Activated T-cell treated with anti-CD3 and anti-CD28 coated beads, Interleukin-2, amount 50 U/mL, for 4 hours (primary cell): Measurements from ENCODE around the gene EGFR. TPM values are rescaled to one million over a fixed set of nuclear protein-coding genes. Genes with fewer than 3 reads are reported as not detected.
"Not testable (repeated sequence)": the region's sequence is repeated elsewhere in the genome, so short reads cannot be mapped to it uniquely, and the experiment has no call there.

Experiments used
- ATAC-seq, 2 donors: fragments of 200-7000 bp; cut with Tn5 transposase; one replicate each; pipeline ENCODE4 v1.10.0; 2021
- DNase-seq: peaks from one replicate; pipeline ENCODE4 v3.0.0-alpha.2; 2020
- H3K27me3 Mint-ChIP-seq: one replicate; pipeline ENCODE4 v1.8.0; 2021; ENCODE audit warnings: low read depth, mixed read lengths
- H3K36me3 Mint-ChIP-seq: one replicate; pipeline ENCODE4 v1.8.0; 2022; ENCODE audit warnings: mixed read lengths; ENCODE audit not compliant: insufficient read depth
- H3K4me1 Mint-ChIP-seq: one replicate; pipeline ENCODE4 v1.8.0; 2021; ENCODE audit warnings: low read depth, mixed read lengths
- H3K4me3 Mint-ChIP-seq: one replicate; pipeline ENCODE4 v1.8.0; 2021; ENCODE audit warnings: mild to moderate bottlenecking, moderate library complexity, mixed read lengths
- H3K9me3 Mint-ChIP-seq: one replicate; pipeline ENCODE4 v1.8.0; 2021; ENCODE audit warnings: mixed read lengths
- total RNA-seq, 3 donors: library from RNA; stranded (reverse); gene quantifications; one replicate each; pipeline ENCODE4 v1.2.1, GENCODE V29; 2021

EGFR gene
- total RNA-seq, 3 donors from 2014 or later: 0.11 to 0.30 (median 0.26) TPM

DNA sequence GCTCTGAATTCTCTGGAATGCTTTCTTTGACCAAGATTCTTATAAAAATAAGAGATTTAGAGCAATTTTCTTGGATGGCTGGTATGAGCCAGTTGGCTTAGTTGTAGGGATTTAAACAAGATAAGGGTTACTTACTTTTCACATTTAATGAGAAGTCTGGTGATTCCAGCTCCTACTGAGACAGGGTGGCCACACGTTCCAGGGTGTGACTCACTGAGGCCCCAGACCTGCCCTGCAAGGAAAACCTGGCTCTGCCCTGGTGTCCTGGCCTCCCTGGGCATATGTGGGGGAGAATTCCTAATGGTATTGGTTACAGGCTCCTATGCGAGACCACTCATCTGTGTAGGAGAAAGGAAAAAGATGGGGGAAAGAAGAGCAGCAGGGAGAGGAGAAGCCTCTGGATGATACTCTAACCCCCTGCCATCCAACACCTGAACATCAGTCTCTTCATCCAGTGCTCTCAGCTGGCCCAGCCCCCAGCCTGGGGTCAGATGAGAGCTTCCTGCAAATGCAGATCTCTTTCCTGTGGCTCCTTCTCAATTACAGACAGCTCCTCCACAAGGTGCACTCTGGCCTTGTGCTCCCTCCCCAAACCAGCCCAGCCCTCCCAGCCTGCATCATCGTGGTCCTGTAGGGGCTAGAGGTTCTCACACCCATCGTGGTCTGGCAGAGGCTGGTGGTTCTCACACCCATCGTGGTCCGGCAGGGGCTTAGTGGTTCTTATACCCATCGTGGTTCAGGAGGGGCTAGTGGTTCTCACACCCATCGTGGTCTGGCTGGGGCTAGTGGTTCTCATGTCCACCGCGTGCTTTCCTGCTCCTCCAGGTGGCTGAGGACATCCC is 139.9 kb downstream of the EGFR start:
- no peaks in the 10 kb centered on the region for H3K9me3 Mint-ChIP-seq
- no peaks in the 10 kb centered on the region for H3K36me3 Mint-ChIP-seq
- no peak for ATAC-seq
- no peak for DNase-seq
- no peaks in the 10 kb centered on the region for H3K4me1 Mint-ChIP-seq
- no peak overlapping the region for H3K4me3 Mint-ChIP-seq
- H3K27me3 Mint-ChIP-seq: peaks cover 12% of the 10 kb centered on the region

DNA sequence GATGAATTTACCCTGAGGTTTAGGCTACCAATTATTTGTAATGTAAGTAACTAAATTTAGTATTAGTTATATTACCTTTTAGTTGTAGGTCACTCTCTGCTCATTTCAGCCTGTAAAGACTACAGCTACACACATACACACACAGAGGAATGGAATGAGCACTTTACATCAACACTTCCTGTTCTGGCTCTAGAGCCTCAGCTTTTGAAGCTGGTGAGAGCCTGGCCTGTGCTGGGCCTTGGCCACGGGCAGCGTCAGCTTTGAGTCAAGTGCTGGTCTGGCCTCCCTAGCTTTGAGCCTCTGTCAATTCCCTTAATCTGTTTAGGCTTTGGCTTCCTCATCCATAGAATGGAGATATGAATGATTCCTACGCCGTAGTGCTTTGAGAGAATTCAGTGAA is 141.7 kb downstream of the EGFR start:
- Mint-ChIP-seq H3K4me3 (no peak overlapping the region), H3K36me3 (no peaks in the 10 kb centered on the region), H3K9me3 (no peaks in the 10 kb centered on the region)

DNA sequence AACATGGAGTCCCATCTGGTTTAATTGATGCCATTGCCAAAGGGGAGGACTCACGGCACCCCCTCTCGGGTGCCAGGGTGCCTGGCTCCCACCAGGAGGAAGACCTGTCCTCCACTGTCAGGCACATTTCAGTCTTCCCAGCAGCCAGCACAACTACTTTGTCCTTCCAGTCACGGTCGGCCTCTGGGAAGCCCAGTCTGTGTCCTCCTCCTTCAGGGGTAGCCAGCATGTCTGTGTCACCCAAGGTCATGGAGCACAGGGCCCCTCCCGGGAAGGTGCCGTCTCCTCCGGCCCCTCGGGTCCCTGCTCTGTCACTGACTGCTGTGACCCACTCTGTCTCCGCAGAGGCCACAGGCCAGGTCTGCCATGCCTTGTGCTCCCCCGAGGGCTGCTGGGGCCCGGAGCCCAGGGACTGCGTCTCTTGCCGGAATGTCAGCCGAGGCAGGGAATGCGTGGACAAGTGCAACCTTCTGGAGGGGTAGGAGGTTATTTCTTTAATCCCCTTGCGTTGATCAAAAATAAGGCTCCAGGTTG is 142.4 kb downstream of the EGFR start:
- Mint-ChIP-seq H3K4me3 (no peak overlapping the region), H3K36me3 (no peaks in the 10 kb centered on the region), H3K4me1 (no peaks in the 10 kb centered on the region), H3K9me3 (peaks cover under 1% of the 10 kb centered on the region), H3K27me3 (peaks cover 12% of the 10 kb centered on the region)
- no peak for ATAC-seq
- no peak for DNase-seq

More for the DNA sequence above, 141.7 kb downstream of the EGFR start:
- no peaks in the 10 kb centered on the region for H3K4me1 Mint-ChIP-seq
- ATAC-seq: no peak
- no peak for DNase-seq
- H3K27me3 Mint-ChIP-seq: peaks cover 12% of the 10 kb centered on the region

DNA sequence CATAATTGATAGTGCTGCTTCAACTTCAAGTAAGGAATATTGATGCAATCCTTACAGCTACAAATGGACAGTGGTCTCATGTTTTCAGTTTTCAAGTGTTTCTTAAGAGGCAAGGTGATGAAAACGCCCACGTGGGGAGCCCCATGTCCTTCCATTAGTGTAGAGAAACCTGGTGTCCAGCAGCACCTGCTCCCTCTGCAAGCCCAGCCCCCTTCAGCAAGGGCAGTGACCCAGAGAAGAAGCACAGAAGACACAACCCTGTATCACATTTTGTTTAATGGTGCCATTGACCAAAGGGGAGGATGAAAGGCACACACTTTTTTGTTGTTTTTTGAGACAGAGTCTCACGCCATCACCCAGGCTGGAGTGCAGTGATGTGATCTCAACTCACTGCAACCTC is 143.7 kb downstream of the EGFR start:
- no peaks in the 10 kb centered on the region for H3K4me1 Mint-ChIP-seq
- H3K4me3 Mint-ChIP-seq: no peak overlapping the region
- DNase-seq: no peak
- H3K9me3 Mint-ChIP-seq: peaks cover 4% of the 10 kb centered on the region
- H3K36me3 Mint-ChIP-seq: no peaks in the 10 kb centered on the region
- H3K27me3 Mint-ChIP-seq: peaks cover 12% of the 10 kb centered on the region
- ATAC-seq: no peak

DNA sequence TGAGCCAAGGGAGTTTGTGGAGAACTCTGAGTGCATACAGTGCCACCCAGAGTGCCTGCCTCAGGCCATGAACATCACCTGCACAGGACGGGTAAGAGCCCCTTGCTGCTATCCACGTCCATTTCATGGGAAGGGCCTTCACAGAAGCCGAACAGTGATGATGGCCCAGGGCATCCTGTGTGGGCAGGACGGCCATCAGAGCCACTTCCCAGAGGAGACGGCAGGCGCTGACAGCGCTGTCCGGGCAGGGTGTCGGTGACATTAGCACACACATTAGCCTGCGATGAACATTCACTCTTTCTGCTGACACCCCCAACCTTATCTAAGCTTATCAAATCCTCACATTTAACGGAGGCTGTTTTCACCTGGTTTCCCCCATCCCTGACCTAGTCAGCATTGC is 144.9 kb downstream of the EGFR start:
- Mint-ChIP-seq H3K4me1 (no peaks in the 10 kb centered on the region), H3K36me3 (no peaks in the 10 kb centered on the region), H3K4me3 (no peak overlapping the region), H3K9me3 (peaks cover 4% of the 10 kb centered on the region), H3K27me3 (peaks cover 5% of the 10 kb centered on the region)
- no peak for DNase-seq
- ATAC-seq: no peak

DNA sequence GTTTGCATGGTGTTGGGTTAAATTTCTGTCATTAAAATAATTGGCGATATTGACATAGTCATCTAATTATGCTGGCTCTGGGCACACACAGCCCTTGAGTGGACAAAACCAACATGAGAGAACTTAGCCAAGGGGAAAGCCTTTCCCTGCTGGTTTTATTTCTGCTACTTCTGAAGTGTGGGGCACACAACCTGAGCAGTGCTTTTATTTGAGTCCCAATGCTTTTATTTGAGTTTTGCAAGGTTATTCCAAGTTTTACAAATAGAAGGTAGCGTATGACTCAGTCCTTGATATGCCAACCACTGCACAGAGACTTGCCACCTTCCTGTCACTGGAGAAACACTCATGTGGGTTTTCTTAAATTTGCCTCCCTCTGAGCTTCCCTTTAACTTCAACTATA is 145.7 kb downstream of the EGFR start:
- Mint-ChIP-seq H3K27me3 (peaks cover 2% of the 10 kb centered on the region), H3K36me3 (no peaks in the 10 kb centered on the region), H3K4me3 (no peak overlapping the region), H3K9me3 (peaks cover 4% of the 10 kb centered on the region), H3K4me1 (no peaks in the 10 kb centered on the region)
- DNase-seq: no peak
- no peak for ATAC-seq

DNA sequence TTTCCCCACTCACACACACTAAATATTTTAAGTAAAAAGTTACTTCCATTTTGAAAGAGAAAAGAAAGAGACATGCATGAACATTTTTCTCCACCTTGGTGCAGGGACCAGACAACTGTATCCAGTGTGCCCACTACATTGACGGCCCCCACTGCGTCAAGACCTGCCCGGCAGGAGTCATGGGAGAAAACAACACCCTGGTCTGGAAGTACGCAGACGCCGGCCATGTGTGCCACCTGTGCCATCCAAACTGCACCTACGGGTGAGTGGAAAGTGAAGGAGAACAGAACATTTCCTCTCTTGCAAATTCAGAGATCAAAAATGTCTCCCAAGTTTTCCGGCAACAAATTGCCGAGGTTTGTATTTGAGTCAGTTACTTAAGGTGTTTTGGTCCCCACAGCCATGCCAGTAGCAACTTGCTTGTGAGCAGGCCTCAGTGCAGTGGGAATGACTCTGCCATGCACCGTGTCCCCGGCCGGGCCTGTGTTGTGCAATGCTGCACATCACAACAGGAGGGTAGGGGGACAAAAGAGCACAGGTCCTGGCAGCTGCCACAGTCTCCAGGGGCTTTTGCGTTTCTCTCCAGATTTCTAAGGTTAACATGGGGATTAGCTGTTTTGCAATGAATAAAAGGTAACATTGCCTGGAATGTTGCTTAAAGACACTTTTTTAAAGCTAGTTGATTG is 146.5 kb downstream of the EGFR start:
- Mint-ChIP-seq H3K36me3 (no peaks in the 10 kb centered on the region), H3K9me3 (peaks cover 4% of the 10 kb centered on the region), H3K4me3 (no peak overlapping the region), H3K4me1 (no peaks in the 10 kb centered on the region), H3K27me3 (peaks cover 3% of the 10 kb centered on the region)
- DNase-seq: no peak
- no peak for ATAC-seq

DNA sequence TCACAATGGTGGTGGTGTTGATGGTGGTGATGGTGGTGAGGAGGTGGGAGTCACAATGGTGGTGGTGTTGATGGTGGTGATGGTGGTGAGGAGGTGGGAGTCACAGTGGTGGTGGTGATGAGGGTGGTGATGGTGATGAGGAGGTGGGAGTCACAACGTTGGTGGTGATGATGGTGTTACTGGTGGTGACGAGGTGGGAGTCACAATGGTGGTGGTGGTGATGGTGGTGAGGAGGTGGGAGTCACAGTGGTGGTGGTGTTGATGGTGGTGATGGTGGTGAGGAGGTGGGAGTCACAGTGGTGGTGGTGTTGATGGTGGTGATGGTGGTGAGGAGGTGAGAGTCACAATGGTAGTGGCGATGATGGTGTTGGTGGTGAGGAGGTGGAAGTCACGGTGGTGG is 148.5 kb downstream of the EGFR start:
- not testable (repeated sequence) for H3K4me3 Mint-ChIP-seq, H3K27me3 Mint-ChIP-seq, H3K9me3 Mint-ChIP-seq, H3K4me1 Mint-ChIP-seq, H3K36me3 Mint-ChIP-seq, ATAC-seq, DNase-seq

DNA sequence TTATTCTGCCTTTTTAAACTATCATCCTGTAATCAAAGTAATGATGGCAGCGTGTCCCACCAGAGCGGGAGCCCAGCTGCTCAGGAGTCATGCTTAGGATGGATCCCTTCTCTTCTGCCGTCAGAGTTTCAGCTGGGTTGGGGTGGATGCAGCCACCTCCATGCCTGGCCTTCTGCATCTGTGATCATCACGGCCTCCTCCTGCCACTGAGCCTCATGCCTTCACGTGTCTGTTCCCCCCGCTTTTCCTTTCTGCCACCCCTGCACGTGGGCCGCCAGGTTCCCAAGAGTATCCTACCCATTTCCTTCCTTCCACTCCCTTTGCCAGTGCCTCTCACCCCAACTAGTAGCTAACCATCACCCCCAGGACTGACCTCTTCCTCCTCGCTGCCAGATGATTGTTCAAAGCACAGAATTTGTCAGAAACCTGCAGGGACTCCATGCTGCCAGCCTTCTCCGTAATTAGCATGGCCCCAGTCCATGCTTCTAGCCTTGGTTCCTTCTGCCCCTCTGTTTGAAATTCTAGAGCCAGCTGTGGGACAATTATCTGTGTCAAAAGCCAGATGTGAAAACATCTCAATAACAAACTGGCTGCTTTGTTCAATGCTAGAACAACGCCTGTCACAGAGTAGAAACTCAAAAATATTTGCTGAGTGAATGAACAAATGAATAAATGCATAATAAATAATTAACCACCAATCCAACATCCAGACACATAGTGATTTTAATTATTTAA is 151.7 kb downstream of the EGFR start:
- Mint-ChIP-seq H3K4me1 (no peaks in the 10 kb centered on the region), H3K9me3 (peaks cover 4% of the 10 kb centered on the region), H3K4me3 (no peak overlapping the region), H3K36me3 (no peaks in the 10 kb centered on the region), H3K27me3 (peaks cover 8% of the 10 kb centered on the region)
- ATAC-seq (no peak), DNase-seq (no peak)

DNA sequence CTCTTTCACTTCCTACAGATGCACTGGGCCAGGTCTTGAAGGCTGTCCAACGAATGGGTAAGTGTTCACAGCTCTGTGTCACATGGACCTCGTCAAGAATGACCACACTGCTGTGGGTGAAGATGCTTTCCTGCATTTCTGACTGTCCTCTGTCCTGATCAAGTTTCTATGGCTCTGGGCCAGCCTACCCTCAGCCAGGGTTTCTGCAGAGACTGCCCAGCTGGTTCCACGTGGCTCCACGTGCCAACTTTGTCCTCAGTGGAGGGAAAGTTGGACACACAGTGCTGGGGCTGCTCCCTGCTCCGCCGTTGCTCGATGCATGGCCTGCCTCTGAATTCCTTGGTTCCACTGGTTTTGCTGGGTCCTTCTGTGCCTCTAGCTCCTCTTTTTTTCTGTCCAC is 152.3 kb downstream of the EGFR start:
- H3K4me3 Mint-ChIP-seq: no peak overlapping the region
- no peaks in the 10 kb centered on the region for H3K4me1 Mint-ChIP-seq
- no peak for ATAC-seq
- peaks cover 8% of the 10 kb centered on the region for H3K27me3 Mint-ChIP-seq
- DNase-seq: no peak
- no peaks in the 10 kb centered on the region for H3K36me3 Mint-ChIP-seq
- H3K9me3 Mint-ChIP-seq: peaks cover 4% of the 10 kb centered on the region

DNA sequence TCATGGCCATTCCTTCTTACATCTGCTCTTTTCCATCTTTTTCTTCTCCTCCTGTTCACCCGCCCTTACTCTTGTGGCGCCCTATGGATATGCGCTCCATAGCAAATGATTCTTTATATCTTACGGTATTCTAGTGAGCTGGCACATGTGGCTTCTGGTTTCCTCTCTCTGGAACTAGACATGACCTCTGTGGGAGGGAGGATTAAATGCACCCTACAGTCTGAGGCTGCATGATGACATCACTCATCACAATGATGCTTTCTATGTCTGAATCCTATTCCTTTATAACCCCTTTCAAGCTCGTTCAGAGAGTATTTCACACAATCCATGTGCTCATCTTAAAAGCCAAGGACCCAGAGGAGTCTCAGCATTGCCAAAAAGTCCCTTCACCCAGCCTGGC is 153.3 kb downstream of the EGFR start:
- no peak overlapping the region for H3K4me3 Mint-ChIP-seq
- peaks cover 11% of the 10 kb centered on the region for H3K27me3 Mint-ChIP-seq
- ATAC-seq: no peak
- H3K36me3 Mint-ChIP-seq: no peaks in the 10 kb centered on the region
- H3K9me3 Mint-ChIP-seq: no peaks in the 10 kb centered on the region
- H3K4me1 Mint-ChIP-seq: no peaks in the 10 kb centered on the region
- DNase-seq: no peak

DNA sequence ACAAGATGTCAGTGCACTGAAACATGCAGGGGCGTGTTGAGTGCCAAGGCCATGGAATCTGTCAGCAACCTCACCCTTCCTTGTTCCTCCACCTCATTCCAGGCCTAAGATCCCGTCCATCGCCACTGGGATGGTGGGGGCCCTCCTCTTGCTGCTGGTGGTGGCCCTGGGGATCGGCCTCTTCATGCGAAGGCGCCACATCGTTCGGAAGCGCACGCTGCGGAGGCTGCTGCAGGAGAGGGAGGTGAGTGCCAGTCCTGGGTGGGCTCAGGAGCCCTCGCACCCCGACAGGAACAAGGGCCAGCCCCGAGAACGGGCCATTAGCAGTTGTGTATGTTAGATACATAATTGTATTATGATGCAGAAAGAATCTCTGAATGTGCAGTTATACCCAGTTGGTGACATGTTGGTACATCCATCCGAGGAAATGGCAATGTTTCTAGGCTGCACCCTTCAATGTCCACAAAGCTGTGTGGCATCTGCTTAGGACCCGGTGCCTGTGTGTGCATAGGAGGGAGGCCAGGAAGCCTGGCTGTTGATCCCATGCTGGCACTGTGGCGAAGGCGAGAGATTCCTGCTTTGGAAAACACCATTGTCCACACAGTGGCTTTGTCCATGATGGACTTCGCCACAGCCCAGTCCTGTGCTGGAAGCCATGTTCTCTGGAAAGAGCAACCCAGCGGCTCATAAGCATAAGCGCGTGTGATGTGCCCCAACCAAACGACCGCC is 154.2 kb downstream of the EGFR start:
- DNase-seq (no peak), ATAC-seq (no peak)
- H3K27me3 Mint-ChIP-seq: peaks cover 14% of the 10 kb centered on the region
- H3K4me3 Mint-ChIP-seq: no peak overlapping the region
- no peaks in the 10 kb centered on the region for H3K9me3 Mint-ChIP-seq
- no peaks in the 10 kb centered on the region for H3K4me1 Mint-ChIP-seq
- H3K36me3 Mint-ChIP-seq: no peaks in the 10 kb centered on the region

DNA sequence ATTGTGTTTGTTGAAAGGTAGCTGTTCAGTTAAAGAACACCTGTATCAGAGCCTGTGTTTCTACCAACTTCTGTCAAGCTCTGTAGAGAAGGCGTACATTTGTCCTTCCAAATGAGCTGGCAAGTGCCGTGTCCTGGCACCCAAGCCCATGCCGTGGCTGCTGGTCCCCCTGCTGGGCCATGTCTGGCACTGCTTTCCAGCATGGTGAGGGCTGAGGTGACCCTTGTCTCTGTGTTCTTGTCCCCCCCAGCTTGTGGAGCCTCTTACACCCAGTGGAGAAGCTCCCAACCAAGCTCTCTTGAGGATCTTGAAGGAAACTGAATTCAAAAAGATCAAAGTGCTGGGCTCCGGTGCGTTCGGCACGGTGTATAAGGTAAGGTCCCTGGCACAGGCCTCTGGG is 154.9 kb downstream of the EGFR start:
- H3K4me3 Mint-ChIP-seq: no peak overlapping the region
- no peaks in the 10 kb centered on the region for H3K9me3 Mint-ChIP-seq
- no peaks in the 10 kb centered on the region for H3K4me1 Mint-ChIP-seq
- no peaks in the 10 kb centered on the region for H3K36me3 Mint-ChIP-seq
- peaks cover 14% of the 10 kb centered on the region for H3K27me3 Mint-ChIP-seq
- ATAC-seq (no peak), DNase-seq (no peak)

DNA sequence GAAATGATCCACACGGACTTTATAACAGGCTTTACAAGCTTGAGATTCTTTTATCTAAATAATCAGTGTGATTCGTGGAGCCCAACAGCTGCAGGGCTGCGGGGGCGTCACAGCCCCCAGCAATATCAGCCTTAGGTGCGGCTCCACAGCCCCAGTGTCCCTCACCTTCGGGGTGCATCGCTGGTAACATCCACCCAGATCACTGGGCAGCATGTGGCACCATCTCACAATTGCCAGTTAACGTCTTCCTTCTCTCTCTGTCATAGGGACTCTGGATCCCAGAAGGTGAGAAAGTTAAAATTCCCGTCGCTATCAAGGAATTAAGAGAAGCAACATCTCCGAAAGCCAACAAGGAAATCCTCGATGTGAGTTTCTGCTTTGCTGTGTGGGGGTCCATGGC is 155.6 kb downstream of the EGFR start:
- DNase-seq (no peak), ATAC-seq (no peak)
- Mint-ChIP-seq H3K36me3 (no peaks in the 10 kb centered on the region), H3K27me3 (peaks cover 14% of the 10 kb centered on the region), H3K4me1 (no peaks in the 10 kb centered on the region), H3K4me3 (no peak overlapping the region), H3K9me3 (no peaks in the 10 kb centered on the region)
